Activated CD4-positive, CD25-positive, alpha-beta regulatory T cell treated with anti-CD3 and anti-CD28 coated beads, Interleukin-2, amount 50 U/mL, for 72 hours (primary cell): ENCODE measurements around the gene SEPTIN2.
A peak's percentile ranks its signal among the peaks of the same experiment; 100 is the strongest.
"Not testable (repeated sequence)": the region's sequence is repeated elsewhere in the genome, so short reads cannot be mapped to it uniquely, and the experiment has no call there.

Source experiments
- DNase-seq: peaks from one replicate; pipeline ENCODE4 v3.0.0; 2021

The SEPTIN2 gene

DNA sequence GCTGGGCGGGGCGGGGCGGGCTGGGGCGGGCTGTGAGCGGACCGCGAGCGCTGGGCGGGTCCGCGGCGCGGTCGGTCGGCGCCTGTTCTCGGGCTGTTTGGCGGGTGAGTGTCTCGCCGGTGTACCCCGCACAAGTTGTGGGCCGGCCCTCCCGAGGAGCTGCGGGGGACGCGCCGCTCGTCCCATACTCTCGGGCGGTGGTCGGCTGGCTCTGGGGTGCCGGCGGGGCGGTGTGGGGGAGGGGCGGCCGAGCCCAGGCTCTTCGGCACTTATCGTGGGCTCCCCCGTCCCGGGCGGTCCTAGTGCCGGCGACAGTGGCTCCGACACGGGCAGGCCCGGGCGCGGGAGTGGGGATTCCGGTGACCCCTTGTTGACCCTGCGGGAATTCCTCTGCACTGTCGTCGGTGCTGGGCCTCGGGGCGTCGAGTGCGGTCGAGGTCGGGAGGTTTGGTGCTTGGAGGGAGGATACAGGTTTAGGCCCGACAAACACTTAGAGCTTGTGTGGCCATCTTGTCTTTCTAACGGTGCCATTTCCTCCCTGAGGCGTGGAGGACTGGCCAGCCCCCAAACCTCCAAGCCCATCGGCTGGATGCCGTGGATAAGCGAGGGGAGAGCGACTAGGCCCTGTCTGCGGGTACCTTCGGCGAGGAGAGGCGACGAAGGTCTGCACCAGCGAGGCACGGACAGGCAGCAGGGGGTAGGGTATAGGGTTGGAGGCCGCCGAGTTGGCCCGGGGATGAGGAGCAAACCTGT is at the start of gene SEPTIN2:
Gene SEPTIN2 (plus strand): TSS at position 47 of the 753 bp plus-strand sequence. CDS start 8,308 bp downstream, outside the sequence.
- peak; percentile 81 for DNase-seq

- no peak for DNase-seq
Observed at GRCh38 chr2:241267249-241268067, 48.3 kb upstream of the SEPTIN2 start.

DNA sequence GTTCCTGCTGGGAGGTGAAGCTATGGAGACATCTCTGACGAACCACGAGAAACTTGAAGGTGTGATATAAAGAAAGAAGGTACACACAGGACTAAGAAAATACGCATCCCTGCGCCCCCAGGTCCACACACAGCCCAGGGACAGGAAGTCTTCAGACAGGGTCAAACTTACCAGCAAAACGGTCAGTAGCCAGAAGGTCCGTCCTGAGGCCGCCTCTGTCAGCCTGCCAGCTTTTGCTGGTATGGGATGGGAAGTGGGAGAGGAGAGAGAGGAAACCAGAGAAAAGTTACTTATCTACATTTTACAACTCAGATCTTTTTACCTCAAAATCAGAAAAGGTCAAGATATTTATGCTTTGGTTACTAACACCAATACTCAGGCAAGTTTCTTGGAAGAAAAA is 47.4 kb upstream of the SEPTIN2 start:
- no peak for DNase-seq

DNA sequence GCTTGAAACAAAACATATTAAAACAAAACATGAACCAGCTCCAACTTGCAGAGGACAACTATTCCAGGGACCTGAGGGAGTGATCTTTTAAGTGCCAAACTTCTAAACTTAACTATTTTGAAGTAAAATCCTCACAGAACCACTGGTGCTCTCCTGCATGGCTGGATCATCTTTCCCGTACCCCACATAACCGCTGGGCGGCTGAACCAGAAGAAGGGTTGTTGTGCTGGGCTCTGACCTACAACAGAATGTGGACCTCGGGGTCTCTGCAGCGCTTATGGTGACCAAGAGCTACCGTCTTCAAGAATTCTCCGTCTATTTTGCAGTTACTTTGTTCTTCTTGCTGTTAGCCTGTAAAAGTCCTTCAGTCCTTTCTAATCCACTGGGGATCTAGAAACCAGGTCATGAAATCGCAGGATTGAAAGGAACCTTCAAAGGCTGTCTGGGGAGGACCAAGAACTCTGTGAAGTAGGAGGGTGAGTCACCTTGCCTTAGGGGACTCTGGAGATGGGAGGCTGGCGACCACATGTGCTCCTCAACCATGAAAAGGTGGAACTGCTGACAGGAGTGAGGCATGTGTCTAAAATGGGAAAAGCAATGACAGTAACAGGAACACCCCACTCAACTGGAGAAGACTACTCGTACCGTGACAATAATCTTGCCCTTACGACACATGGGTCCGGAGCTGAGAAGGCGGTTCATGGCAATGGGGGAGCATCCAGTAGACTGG is 46.8 kb upstream of the SEPTIN2 start:
- no peak for DNase-seq

DNA sequence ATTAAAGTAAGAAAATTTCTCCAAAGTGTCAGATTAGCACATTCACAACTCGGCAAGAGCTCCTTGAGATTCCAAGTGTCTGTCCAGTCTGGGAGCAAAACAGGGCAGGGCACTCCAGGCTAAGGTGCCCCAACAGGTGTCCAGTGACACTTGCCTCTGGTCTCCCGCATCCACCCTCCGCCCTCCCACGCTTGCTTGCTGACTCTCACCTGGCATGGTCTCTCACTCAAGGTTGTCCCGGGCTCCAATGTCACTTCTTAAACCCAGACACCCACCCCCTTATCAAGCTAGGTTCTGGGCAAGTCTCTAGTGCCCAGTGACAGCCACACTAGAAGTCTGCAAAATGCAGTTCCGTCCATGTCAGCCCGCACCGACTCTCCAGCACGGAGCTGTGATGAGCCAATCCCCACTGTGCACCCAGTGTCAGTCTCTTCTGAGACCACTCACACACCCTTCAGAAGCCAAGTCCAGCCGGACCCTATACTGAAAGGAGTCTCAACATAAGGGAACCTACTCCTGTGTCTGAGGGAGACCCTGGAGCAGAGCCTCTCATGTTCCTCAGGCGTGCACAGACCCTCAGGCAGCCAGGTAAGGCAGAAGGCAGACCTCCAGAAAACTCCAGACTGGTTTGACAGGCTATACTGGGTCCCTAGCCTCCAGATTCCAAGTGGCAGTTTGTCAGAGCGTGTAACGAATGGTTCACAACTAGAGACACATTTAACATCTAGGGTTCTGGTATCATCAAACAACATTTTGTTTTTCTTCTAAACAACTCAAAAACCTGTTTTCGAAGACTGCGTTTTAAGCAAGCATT is 45.8 kb upstream of the SEPTIN2 start:
- no peak for DNase-seq

DNA sequence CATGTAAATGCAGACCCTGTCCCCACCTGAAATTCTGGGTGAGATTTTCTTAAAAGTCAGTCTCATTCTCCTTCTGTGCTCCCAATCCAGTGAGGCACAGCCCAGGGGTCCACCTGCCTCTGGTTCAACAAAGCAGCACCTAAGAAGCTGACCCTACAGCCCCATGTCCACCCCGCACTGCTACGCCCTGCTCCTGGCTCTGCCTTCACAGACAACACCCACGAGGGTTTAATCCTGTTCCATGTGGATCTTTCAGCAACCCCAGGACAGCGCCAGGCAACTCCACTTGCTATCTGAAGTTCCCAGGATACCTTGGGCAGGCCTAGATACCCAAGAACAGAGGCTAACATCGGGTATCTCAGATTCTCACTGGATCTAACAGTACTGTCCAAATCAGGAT is 45.2 kb upstream of the SEPTIN2 start:
- DNase-seq: no peak

DNA sequence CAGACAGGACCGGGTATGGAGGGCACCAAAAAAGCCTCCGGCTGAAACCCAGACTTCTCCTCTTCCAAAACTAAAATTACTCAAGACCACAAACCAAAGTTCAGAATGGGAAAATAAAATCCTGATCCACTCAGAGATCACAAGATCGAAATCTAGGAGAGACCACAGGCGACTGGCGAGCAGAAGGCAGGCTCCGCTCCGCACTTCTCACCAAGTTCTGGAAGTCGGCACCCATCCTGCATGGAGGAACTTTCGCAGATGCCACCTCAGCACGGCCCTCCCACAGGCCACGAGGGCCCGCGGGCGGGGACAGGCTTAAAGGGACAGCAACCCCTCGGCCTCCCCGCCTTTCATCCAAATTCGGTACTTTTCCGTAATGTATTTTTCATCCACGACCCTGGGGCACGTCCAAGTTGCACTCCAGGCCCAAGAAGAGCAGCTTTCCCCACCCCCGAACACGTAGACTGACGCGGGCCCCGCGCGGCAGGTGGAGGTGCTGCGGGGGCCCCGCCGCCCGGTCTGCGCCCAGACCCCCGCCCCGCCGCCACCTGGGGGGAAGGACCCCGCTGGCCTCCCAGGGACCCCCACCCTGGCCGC is 43.9 kb upstream of the SEPTIN2 start:
- DNase-seq: peak; percentile 44

DNA sequence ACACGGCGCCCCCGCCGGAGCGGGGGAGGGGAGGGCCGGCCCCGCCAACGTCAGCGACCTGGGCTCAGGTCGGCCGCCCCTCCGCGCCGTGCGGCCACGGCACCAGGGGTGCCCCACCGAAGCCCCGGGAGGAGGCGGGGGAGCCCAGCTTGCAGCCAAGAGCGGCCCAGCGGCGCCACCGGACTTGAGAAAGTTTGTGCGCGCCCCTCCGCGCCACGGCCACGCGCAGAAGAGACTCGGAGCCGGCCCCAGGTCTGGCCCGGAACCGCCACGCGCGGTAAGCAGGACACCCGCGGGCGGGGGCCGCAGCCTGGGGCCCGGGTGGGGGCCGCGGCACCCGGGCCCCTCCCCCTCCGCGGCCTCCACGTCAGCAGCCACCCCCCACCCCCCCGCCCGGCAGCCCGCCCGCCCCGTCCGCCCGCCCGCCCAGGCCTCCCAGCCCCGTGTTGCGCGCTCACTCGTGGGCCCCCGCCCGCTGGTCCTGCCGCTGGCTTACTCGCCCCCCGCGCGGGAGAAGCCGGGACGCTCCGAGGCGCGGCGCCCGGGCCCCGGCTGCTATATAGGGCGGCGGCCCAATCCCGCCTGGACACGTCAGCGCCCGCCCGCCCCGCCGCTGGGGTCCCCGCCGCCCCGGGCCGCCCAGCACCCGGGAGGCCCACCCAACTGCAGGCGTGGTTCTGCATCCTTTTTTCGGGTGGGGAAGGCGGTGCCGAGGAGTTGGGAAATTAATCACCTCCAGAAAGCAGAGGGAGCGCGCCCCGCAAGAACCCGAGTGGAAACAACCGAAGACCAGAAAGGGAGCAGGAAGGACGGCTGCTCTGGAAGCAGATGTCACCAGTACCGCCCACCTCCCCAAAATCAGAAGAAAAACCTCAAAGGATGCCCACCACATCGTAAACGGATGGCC is 43.2 kb upstream of the SEPTIN2 start:
- peak; percentile 34 for DNase-seq

- DNase-seq: no peak
Observed at GRCh38 chr2:241273210-241274020, 42.3 kb upstream of the SEPTIN2 start.

- no peak for DNase-seq
Observed at GRCh38 chr2:241274127-241274526, 41.6 kb upstream of the SEPTIN2 start.

DNA sequence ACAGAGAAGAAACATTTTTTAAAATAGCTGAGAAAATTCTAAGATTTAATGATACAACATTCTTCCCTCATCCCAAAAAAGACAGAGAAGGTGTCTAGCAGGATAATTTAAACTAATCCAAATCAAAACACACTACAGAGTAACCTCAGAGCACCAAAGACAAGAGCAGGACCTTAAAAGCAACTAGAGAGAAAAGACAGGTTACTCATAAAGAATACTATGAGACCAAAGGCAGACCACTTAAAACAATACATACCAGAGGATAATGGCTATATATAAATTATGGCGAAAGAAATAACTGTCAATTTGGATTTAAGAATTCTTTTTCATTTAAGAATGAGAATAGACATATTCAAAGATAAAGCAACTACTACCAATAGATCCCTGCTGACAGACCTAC is 40.2 kb upstream of the SEPTIN2 start:
- DNase-seq: no peak

GRCh38 chr2:241275910-241276309 is 39.8 kb upstream of the SEPTIN2 start:
- DNase-seq: no peak

DNA sequence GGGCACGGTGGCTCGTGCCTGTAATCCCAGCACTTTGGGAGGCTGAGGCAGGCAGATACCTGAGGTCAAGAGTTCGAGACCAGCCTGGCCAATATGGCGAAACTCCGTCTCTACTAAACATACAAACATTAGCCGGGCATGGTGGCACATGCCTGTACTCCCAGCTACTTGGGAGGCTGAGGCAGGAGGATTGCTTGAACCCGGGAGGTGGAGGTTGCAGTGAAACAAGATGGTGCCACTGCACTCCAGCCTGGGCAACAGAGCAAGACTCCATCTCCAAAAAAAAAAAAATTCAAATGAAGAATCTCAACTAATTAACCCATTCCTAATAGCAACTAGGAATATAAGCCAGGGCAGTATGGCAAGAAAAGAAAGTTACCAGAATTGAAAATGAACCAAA is 37.4 kb upstream of the SEPTIN2 start:
- DNase-seq: not testable (repeated sequence)

- no peak for DNase-seq
Observed at GRCh38 chr2:241279413-241279812, 36.3 kb upstream of the SEPTIN2 start.

GRCh38 chr2:241279828-241280227 is 35.9 kb upstream of the SEPTIN2 start:
- DNase-seq: no peak

GRCh38 chr2:241280291-241280690 is 35.4 kb upstream of the SEPTIN2 start:
- no peak for DNase-seq

DNA sequence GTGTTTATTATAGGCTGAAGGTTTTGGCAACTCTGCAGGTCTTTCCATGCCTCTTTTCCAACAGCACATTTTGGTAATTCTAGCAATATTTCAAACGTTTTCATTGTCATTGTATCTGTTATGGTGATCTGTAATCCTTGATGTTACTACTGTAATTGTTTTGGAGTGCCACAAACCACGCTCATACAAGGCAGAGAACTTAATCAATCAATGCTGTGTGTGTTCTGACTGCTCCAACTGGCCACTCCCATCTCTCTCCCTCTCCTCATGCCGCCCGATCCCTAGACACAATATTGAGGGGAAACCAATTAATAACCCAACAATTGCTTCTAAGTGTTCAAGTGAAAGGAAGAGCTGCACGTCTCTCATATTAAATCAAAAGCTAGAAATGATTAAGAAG is 33.2 kb upstream of the SEPTIN2 start:
- no peak for DNase-seq

DNA sequence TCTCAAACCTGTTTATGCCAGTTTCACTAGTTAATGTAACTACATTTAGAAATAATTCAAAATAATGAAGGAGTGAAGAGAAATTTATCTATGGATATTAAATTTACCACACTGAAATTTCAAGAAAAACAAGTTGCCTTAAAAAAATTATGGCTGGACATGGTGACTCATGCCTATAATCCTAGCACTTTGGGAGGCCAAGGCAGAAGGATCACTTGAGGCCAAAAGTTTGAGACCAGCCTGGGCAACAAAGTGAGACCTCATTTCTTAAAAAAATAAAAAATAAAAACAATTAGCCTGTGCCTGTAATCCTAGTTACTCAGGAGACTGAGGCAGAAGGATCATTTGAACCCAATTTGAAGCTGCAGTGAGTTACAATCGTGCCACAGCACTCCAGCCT is 30.1 kb upstream of the SEPTIN2 start:
- no peak for DNase-seq

GRCh38 chr2:241286348-241287090 is 29.2 kb upstream of the SEPTIN2 start:
- DNase-seq: no peak
